Measurements from ENCODE around the gene NR3C2. TPM values are rescaled to one million over a fixed set of nuclear protein-coding genes. Genes with fewer than 3 reads are reported as not detected.

NR3C2 gene
- total and polyA plus RNA-seq, 10 of the 15 experiments (the other 5 are each of a cell fraction or from before 2014, with no cell fraction given) = 0.05 to 0.11 (median 0.08) TPM; not detected in 4

DNA sequence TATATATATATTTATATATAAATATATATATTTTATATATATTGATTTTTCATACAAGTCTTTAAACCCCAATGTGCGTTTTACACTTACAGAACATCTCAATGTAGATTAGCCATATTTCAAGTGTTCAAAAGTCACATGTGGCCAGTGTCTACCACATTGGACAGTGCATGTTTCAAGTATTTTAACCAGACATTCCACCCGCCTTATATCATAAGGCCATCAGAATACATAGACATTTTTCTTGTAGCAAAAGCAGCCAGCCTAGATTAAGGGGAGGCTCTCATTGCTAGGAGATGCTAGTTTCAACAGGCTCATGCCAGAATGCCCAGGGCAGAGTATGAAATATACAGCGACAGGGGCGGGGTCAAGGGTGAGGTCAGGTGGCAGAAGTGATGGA is 202.0 kb downstream of the NR3C2 start:
- Histone ChIP-seq H3K79me2 (ENCODE audit: control insufficient read depth, insufficient read depth, low read length) (no peaks in the 10 kb centered on the region), H3K27ac (ENCODE audit: control insufficient read depth, insufficient read depth) (no peak overlapping the region), H3K9ac (ENCODE audit: control insufficient read depth, insufficient read depth, low read length) (no peak overlapping the region), H4K20me1 (ENCODE audit: control insufficient read depth, insufficient read depth) (no peaks in the 10 kb centered on the region), H3K4me3 (no peak overlapping the region), H3K4me2 (ENCODE audit: control insufficient read depth, insufficient read depth) (no peak overlapping the region), H3K9me3 (replicated peaks; ENCODE audit: control insufficient read depth, insufficient read depth, low read length) (no peaks in the 10 kb centered on the region), H3K4me1 (ENCODE audit: control insufficient read depth, insufficient read depth, low read length) (no peaks in the 10 kb centered on the region), H3K27me3 (replicated peaks in 1 of 2; ENCODE audit: control insufficient read depth in 2 of 2, insufficient read depth in 2 of 2, low read length in 1 of 2) (no peaks in the 10 kb centered on the region), H3K36me3 (ENCODE audit: control insufficient read depth in 2 of 2, insufficient read depth in 2 of 2, low read length in 1 of 2) (no peaks in the 10 kb centered on the region), H2AFZ (ENCODE audit: control insufficient read depth, low read depth, low read length) (no peak overlapping the region)
- ChIA-PET RAD21 (ENCODE audit: unreplicated experiment) (no interaction called here), CTCF (interaction anchor here (0.6 kb wide), 1 partner anchor 480 kb away, joined by 3 read pairs; no protein-coding TSS in a partner anchor), SMC1A (ENCODE audit: uncharacterized antibody, unreplicated experiment) (no interaction called here), POLR2A (no interaction called here)
- WGBS (ENCODE audit: insufficient coverage, insufficient replicate concordance, low lambda C conversion rate, missing lambda C conversion rate) = 59% methylated on average over 4 of the region's 4 CpGs
- in situ Hi-C loops (cut with MboI) = no loop called here
- intact Hi-C loops (cut with micrococcal nuclease; ENCODE audit: unreplicated experiment) = no loop called here
- DNase-seq (ENCODE audit: low read depth, low spot score) (no peak), FAIRE-seq (no peak), ATAC-seq (no peak)
- BruUV-seq (replicated peaks) = no TSS peak
- TF ChIP-seq SMC3 (IDR thresholded peaks at IDR 0.05; ENCODE audit: borderline replicate concordance, low read length) = no peak
- no peak for TF ChIP-seq RAD51 (IDR thresholded peaks at IDR 0.05)
- TF ChIP-seq, protein P1, sequence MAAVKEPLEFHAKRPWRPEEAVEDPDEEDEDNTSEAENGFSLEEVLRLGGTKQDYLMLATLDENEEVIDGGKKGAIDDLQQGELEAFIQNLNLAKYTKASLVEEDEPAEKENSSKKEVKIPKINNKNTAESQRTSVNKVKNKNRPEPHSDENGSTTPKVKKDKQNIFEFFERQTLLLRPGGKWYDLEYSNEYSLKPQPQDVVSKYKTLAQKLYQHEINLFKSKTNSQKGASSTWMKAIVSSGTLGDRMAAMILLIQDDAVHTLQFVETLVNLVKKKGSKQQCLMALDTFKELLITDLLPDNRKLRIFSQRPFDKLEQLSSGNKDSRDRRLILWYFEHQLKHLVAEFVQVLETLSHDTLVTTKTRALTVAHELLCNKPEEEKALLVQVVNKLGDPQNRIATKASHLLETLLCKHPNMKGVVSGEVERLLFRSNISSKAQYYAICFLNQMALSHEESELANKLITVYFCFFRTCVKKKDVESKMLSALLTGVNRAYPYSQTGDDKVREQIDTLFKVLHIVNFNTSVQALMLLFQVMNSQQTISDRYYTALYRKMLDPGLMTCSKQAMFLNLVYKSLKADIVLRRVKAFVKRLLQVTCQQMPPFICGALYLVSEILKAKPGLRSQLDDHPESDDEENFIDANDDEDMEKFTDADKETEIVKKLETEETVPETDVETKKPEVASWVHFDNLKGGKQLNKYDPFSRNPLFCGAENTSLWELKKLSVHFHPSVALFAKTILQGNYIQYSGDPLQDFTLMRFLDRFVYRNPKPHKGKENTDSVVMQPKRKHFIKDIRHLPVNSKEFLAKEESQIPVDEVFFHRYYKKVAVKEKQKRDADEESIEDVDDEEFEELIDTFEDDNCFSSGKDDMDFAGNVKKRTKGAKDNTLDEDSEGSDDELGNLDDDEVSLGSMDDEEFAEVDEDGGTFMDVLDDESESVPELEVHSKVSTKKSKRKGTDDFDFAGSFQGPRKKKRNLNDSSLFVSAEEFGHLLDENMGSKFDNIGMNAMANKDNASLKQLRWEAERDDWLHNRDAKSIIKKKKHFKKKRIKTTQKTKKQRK (IDR thresholded peaks at IDR 0.05; ENCODE audit: low read depth, low read length) = no peak
- no peak for TF ChIP-seq ESRRA (IDR thresholded peaks at IDR 0.05; ENCODE audit: low read length)
- TF ChIP-seq SRF (IDR thresholded peaks at IDR 0.05; ENCODE audit: low read depth in 2 of 2, low read length in 2 of 2) = no peak
- TF ChIP-seq NR2C1 (IDR thresholded peaks at IDR 0.05) = no peak
- no peak for TF ChIP-seq NFXL1 (IDR thresholded peaks at IDR 0.05; ENCODE audit: borderline replicate concordance)
- TF ChIP-seq HDGF (IDR thresholded peaks at IDR 0.05) = no peak
- TF ChIP-seq MXI1 (IDR thresholded peaks at IDR 0.05; ENCODE audit: low read depth, low read length) = no peak
- no peak for TF ChIP-seq TAF1 (IDR thresholded peaks at IDR 0.05; ENCODE audit: borderline replicate concordance, low read depth, low read length)
- TF ChIP-seq SIN3A (IDR thresholded peaks at IDR 0.05; ENCODE audit: low read depth, low read length) = no peak
- TF ChIP-seq, protein P2, sequence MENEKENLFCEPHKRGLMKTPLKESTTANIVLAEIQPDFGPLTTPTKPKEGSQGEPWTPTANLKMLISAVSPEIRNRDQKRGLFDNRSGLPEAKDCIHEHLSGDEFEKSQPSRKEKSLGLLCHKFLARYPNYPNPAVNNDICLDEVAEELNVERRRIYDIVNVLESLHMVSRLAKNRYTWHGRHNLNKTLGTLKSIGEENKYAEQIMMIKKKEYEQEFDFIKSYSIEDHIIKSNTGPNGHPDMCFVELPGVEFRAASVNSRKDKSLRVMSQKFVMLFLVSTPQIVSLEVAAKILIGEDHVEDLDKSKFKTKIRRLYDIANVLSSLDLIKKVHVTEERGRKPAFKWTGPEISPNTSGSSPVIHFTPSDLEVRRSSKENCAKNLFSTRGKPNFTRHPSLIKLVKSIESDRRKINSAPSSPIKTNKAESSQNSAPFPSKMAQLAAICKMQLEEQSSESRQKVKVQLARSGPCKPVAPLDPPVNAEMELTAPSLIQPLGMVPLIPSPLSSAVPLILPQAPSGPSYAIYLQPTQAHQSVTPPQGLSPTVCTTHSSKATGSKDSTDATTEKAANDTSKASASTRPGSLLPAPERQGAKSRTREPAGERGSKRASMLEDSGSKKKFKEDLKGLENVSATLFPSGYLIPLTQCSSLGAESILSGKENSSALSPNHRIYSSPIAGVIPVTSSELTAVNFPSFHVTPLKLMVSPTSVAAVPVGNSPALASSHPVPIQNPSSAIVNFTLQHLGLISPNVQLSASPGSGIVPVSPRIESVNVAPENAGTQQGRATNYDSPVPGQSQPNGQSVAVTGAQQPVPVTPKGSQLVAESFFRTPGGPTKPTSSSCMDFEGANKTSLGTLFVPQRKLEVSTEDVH (IDR thresholded peaks at IDR 0.05; ENCODE audit: low read depth, partially characterized antibody) = no peak
- no peak for TF ChIP-seq HCFC1 (IDR thresholded peaks at IDR 0.05; ENCODE audit: low read length)
- TF ChIP-seq, protein P3, sequence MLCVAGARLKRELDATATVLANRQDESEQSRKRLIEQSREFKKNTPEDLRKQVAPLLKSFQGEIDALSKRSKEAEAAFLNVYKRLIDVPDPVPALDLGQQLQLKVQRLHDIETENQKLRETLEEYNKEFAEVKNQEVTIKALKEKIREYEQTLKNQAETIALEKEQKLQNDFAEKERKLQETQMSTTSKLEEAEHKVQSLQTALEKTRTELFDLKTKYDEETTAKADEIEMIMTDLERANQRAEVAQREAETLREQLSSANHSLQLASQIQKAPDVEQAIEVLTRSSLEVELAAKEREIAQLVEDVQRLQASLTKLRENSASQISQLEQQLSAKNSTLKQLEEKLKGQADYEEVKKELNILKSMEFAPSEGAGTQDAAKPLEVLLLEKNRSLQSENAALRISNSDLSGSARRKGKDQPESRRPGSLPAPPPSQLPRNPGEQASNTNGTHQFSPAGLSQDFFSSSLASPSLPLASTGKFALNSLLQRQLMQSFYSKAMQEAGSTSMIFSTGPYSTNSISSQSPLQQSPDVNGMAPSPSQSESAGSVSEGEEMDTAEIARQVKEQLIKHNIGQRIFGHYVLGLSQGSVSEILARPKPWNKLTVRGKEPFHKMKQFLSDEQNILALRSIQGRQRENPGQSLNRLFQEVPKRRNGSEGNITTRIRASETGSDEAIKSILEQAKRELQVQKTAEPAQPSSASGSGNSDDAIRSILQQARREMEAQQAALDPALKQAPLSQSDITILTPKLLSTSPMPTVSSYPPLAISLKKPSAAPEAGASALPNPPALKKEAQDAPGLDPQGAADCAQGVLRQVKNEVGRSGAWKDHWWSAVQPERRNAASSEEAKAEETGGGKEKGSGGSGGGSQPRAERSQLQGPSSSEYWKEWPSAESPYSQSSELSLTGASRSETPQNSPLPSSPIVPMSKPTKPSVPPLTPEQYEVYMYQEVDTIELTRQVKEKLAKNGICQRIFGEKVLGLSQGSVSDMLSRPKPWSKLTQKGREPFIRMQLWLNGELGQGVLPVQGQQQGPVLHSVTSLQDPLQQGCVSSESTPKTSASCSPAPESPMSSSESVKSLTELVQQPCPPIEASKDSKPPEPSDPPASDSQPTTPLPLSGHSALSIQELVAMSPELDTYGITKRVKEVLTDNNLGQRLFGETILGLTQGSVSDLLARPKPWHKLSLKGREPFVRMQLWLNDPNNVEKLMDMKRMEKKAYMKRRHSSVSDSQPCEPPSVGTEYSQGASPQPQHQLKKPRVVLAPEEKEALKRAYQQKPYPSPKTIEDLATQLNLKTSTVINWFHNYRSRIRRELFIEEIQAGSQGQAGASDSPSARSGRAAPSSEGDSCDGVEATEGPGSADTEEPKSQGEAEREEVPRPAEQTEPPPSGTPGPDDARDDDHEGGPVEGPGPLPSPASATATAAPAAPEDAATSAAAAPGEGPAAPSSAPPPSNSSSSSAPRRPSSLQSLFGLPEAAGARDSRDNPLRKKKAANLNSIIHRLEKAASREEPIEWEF (IDR thresholded peaks at IDR 0.05; ENCODE audit: insufficient replicate concordance, low read depth, low read length) = no peak
- TF ChIP-seq KLF5 (IDR thresholded peaks at IDR 0.05; ENCODE audit: partially characterized antibody) = no peak
